GM12878 (cell line): Measurements from ENCODE around the gene MTX1. TPM values are rescaled to one million over a fixed set of nuclear protein-coding genes. Genes with fewer than 3 reads are reported as not detected.

Experiments
- ATAC-seq: fragments of 200-7000 bp; cut with Tn5 transposase; 3 replicates; pipeline ENCODE4 v1.9.1; 2020; ENCODE audit warnings: mild to moderate bottlenecking, moderate library complexity
- BruUV-seq: library from RNA; stranded (reverse); fragments of 400-500 nt; replicated peaks from 2 replicates; lab custom pipeline; 2021; lab: Mats Ljungman, UMichigan
- CTCF ChIA-PET: fragments of 300-600 bp; sonication (Branson Sonifier 250); formaldehyde crosslinking; extraction: SDS; loops from one replicate; lab custom pipeline; 2021; ENCODE audit warnings: inconsistent platforms; lab: Yijun Ruan, JAX
- POLR2A ChIA-PET: fragments of 350-600 bp; formaldehyde crosslinking; extraction: SDS; loops from one replicate; lab custom pipeline; 2021; ENCODE audit warnings: inconsistent platforms; lab: Charles Lee
- RAD21 ChIA-PET: fragments of 300-600 bp; sonication (Branson Sonifier 250); formaldehyde crosslinking; loops from one replicate; lab custom pipeline; 2023; ENCODE audit warnings: antibody characterized with exemption; ENCODE audit not compliant: unreplicated experiment; lab: Charles Lee
- SMC1A ChIA-PET: fragments of 300-600 bp; sonication (Branson Sonifier 250); formaldehyde crosslinking; loops from one replicate; lab custom pipeline; 2023; ENCODE audit not compliant: unreplicated experiment, uncharacterized antibody; lab: Charles Lee
- DNase-seq: peaks from one replicate; pipeline ENCODE4 v3.0.0-alpha.2; 2011; ENCODE audit warnings: low read depth, low spot score
- FAIRE-seq: peaks from 3 replicates; lab custom pipeline; 2011; peaks lifted over from hg19 to GRCh38; lab: Jason Lieb, UNC
- H2AFZ ChIP-seq: 2 replicates; pipeline ENCODE4 v1.6.0; 2011; ENCODE audit warnings: low read depth, low read length, control low read depth; ENCODE audit not compliant: control insufficient read depth
- H3K27ac ChIP-seq: 2 replicates; pipeline ENCODE4 v1.5.1; 2011; ENCODE audit warnings: control low read depth; ENCODE audit not compliant: control insufficient read depth, insufficient read depth
- H3K27me3 ChIP-seq, 2 experiments: replicated peaks in 1 of 2; 2 replicates each; pipeline versions ENCODE4 v1.6.0 to v1.6.1; 2011; ENCODE audit warnings: low read length in 1 of 2; ENCODE audit not compliant: control insufficient read depth in 2 of 2, insufficient read depth in 2 of 2
- H3K36me3 ChIP-seq, 2 experiments: 2 replicates each; pipeline ENCODE4 v1.5.1; 2011; ENCODE audit warnings: low read length in 1 of 2; ENCODE audit not compliant: control insufficient read depth in 2 of 2, insufficient read depth in 2 of 2
- H3K4me1 ChIP-seq: 2 replicates; pipeline ENCODE4 v1.6.1; 2011; ENCODE audit warnings: mild to moderate bottlenecking, low read length, moderate library complexity, mixed read lengths; ENCODE audit not compliant: control insufficient read depth, insufficient read depth
- H3K4me2 ChIP-seq: 2 replicates; pipeline ENCODE4 v1.6.0; 2011; ENCODE audit warnings: control low read depth; ENCODE audit not compliant: control insufficient read depth, insufficient read depth
- H3K4me3 ChIP-seq: fragments of 200-600 bp; sonication (generic); 2 replicates; pipeline ENCODE4 v1.5.1; 2016
- H3K79me2 ChIP-seq: 2 replicates; pipeline ENCODE4 v1.6.0; 2011; ENCODE audit warnings: low read length; ENCODE audit not compliant: control insufficient read depth, insufficient read depth
- H3K9ac ChIP-seq: 2 replicates; pipeline ENCODE4 v1.8.0; 2011; ENCODE audit warnings: low read length, control low read depth, mixed read lengths; ENCODE audit not compliant: control insufficient read depth, insufficient read depth
- H3K9me3 ChIP-seq: replicated peaks from 3 replicates; pipeline ENCODE4 v1.5.1; 2011; ENCODE audit warnings: mild to moderate bottlenecking, low read length; ENCODE audit not compliant: control insufficient read depth, insufficient read depth
- H4K20me1 ChIP-seq: 2 replicates; pipeline ENCODE4 v1.6.0; 2011; ENCODE audit not compliant: control insufficient read depth, insufficient read depth
- BCL3 ChIP-seq: IDR thresholded peaks from 2 replicates; pipeline ENCODE4 v1.6.1; 2011; ENCODE audit warnings: borderline replicate concordance, low read depth, mild to moderate bottlenecking, moderate library complexity, low read length; ENCODE audit not compliant: insufficient read depth, poor library complexity, severe bottlenecking
- CTCF ChIP-seq, 3 experiments: IDR thresholded peaks in 2 of 3; conservative IDR thresholded peaks in 1 of 3; 2 replicates each; pipeline ENCODE4 v1.5.1; 2011; ENCODE audit warnings: low read depth in 3 of 3, low read length in 3 of 3, mild to moderate bottlenecking in 3 of 3, control low read depth in 2 of 3, moderate library complexity in 2 of 3, inconsistent platforms in 1 of 3, mixed read lengths in 1 of 3; ENCODE audit not compliant: control insufficient read depth in 2 of 3, insufficient read depth in 1 of 3; ENCODE audit errors: extremely low read depth in 1 of 3
- IRF3 ChIP-seq: fragments of 450-650 bp; IDR thresholded peaks from 2 replicates; pipeline ENCODE4 v1.6.1; 2014; ENCODE audit warnings: mild to moderate bottlenecking
- NFYB ChIP-seq: IDR thresholded peaks from 2 replicates; pipeline ENCODE4 v1.6.1; 2011; ENCODE audit warnings: low read depth, mild to moderate bottlenecking, low read length, improper control_type of control experiment, moderate library complexity; ENCODE audit not compliant: insufficient read depth
- PBX3 ChIP-seq: IDR thresholded peaks from 2 replicates; pipeline ENCODE4 v1.6.1; 2011; ENCODE audit warnings: mild to moderate bottlenecking, low read depth, low read length, moderate library complexity; ENCODE audit not compliant: insufficient replicate concordance
- RAD51 ChIP-seq: fragments of 450-650 bp; IDR thresholded peaks from 2 replicates; pipeline ENCODE4 v1.6.1; 2016; ENCODE audit warnings: moderate library complexity, mild to moderate bottlenecking, inconsistent platforms
- SMAD5 ChIP-seq: IDR thresholded peaks from 2 replicates; pipeline ENCODE4 v1.6.1; 2016; ENCODE audit warnings: antibody characterized with exemption, low read depth
- USF1 ChIP-seq: IDR thresholded peaks from 2 replicates; pipeline ENCODE4 v1.6.1; 2011; ENCODE audit warnings: borderline replicate concordance, low read depth, mild to moderate bottlenecking, moderate library complexity, mixed read lengths, low read length; ENCODE audit not compliant: insufficient read depth; ENCODE audit errors: extremely low read length
- ZBTB4 ChIP-seq: fragments of 450-650 bp; formaldehyde crosslinking; IDR thresholded peaks from 2 replicates; pipeline ENCODE4 v1.4.0; 2022; ENCODE audit warnings: mild to moderate bottlenecking, moderate library complexity
- WGBS: methylation state at CpG from one replicate; pipeline ENCODE4 v1.1.6; 2016; ENCODE audit warnings: low lambda C conversion rate; ENCODE audit not compliant: insufficient replicate concordance, insufficient coverage; ENCODE audit errors: missing lambda C conversion rate; 5-methylcytosine and 5-hydroxymethylcytosine counted together
- in situ Hi-C: fragments of 300-500 bp; cut with MboI; formaldehyde crosslinking; loops from 9 replicates; pipeline ENCODE4 v1.14.3; 2018; ENCODE audit warnings: mixed read lengths
- intact Hi-C: fragments of 100-400 bp; cut with micrococcal nuclease; formaldehyde crosslinking; loops from one replicate; pipeline ENCODE4 v1.14.2; 2022; ENCODE audit not compliant: unreplicated experiment
- polyA plus RNA-seq, 11 experiments: library from polyadenylated mRNA; depleted of rRNA in 4 of 11; unstranded in 6 of 11; stranded (reverse) in 5 of 11; fragments of >200 nt; fragmentation: Nextera tagmentation in 4 of 11; fragmentation: Illumina TruSeq in 1 of 11; extraction: Ambion mirVana in 4 of 11; extraction: Trizol in 1 of 11; gene quantifications; 1 replicate in 1 of 11; 2 replicates in 10 of 11; pipeline versions ENCODE4 v1.2.1 to v1.2.3, GENCODE V29; 2011 to 2016; ENCODE audit warnings: inconsistent platforms in 2 of 11, missing spikeins in 2 of 11, low read depth in 1 of 11
- total RNA-seq, 4 experiments: library from RNA; depleted of rRNA in 3 of 4; stranded (reverse); fragments of >200 nt in 3 of 4; fragmentation: Illumina TruSeq in 1 of 4; extraction: Trizol in 1 of 4; gene quantifications; 2 replicates each; pipeline versions ENCODE4 v1.2.1 to v1.2.3, GENCODE V29; 2013 to 2021

Gene MTX1
- total and polyA plus RNA-seq, 10 of the 15 experiments (the other 5 are each of a cell fraction or from before 2014, with no cell fraction given) = 15.8 to 92.0 (median 49.1) TPM

GRCh38 chr1:155218854-155219591, 10.5 kb downstream of the MTX1 start (continued):
- no peak for TF ChIP-seq IRF3
- no peak for TF ChIP-seq ZBTB4
- TF ChIP-seq, all 136 proteins: peak for 11

GRCh38 chr1:155219592-155220031, 11.1 kb downstream of the MTX1 start:
- peak; percentile 34 for ATAC-seq
- Histone ChIP-seq H3K27me3 (no peaks in the 10 kb centered on the region), H3K4me3 (no peak overlapping the region), H3K9me3 (no peaks in the 10 kb centered on the region), H3K36me3 (no peaks in the 10 kb centered on the region; a peak in 1 of 4 replicates), H2AFZ (peak overlapping the region; percentile 60), H3K27ac (no peak overlapping the region), H3K4me1 (peaks cover 24% of the 10 kb centered on the region), H4K20me1 (no peaks in the 10 kb centered on the region), H3K79me2 (no peaks in the 10 kb centered on the region), H3K9ac (no peak overlapping the region), H3K4me2 (no peak overlapping the region)
- no TSS peak for BruUV-seq
- DNase-seq = no peak
- ChIA-PET SMC1A (interaction anchor here (0.9 to 1.3 kb wide), 2 partner anchors 13 to 24 kb away, joined by 3 to 4 read pairs; no protein-coding TSS in a partner anchor), POLR2A (no interaction called here), CTCF (interaction anchor here (1.1 kb wide), 1 partner anchor 32 kb away, joined by 5 read pairs; no protein-coding TSS in a partner anchor), RAD21 (no interaction called here)
- 0% methylated on average over 1 of the region's 1 CpG for WGBS
- in situ Hi-C loops = no loop called here
- intact Hi-C loops = no loop called here
- no peak for FAIRE-seq
- peak; percentile 89 for TF ChIP-seq RAD51
- TF ChIP-seq NFYB = no peak
- peak; percentile 73 for TF ChIP-seq USF1
- no peak for TF ChIP-seq BCL3
- TF ChIP-seq SMAD5 = no peak
- no peak for TF ChIP-seq CTCF (IDR thresholded peaks at IDR 0.05 in 2 of 3, conservative IDR thresholded peaks at IDR 0.05 in 1 of 3; ENCODE audit: control insufficient read depth in 2 of 3, extremely low read depth in 1 of 3, insufficient read depth in 1 of 3, low read depth in 3 of 3, low read length in 3 of 3)
- TF ChIP-seq PBX3 = no peak
